Keratinocyte (primary cell): ENCODE data around the gene ATP2B2. TPM values are rescaled to one million over a fixed set of nuclear protein-coding genes. Genes with fewer than 3 reads are reported as not detected.

Source experiments
- DNase-seq: peaks from one replicate; pipeline ENCODE4 v3.0.0-alpha.2; 2011; ENCODE audit warnings: low read depth, missing footprints, low spot score
- FAIRE-seq: peaks from 2 replicates; lab custom pipeline; 2011; peaks lifted over from hg19 to GRCh38; lab: Jason Lieb, UNC
- H2AFZ ChIP-seq: 2 replicates; pipeline ENCODE4 v1.6.0; 2012; ENCODE audit warnings: low read length, control low read depth, inconsistent platforms; ENCODE audit not compliant: control insufficient read depth
- H3K27ac ChIP-seq: 2 replicates; pipeline ENCODE4 v1.5.1; 2011; ENCODE audit warnings: low read length; ENCODE audit not compliant: control insufficient read depth, insufficient read depth
- H3K27me3 ChIP-seq: 3 replicates; pipeline ENCODE4 v1.6.0; 2011; ENCODE audit warnings: low read length; ENCODE audit not compliant: control insufficient read depth, insufficient read depth; ENCODE audit errors: extremely low read depth
- H3K36me3 ChIP-seq, 2 experiments: 2 replicates in 1 of 2; 3 replicates in 1 of 2; pipeline ENCODE4 v1.5.1; 2011; ENCODE audit warnings: low read length in 2 of 2, mild to moderate bottlenecking in 1 of 2; ENCODE audit not compliant: control insufficient read depth in 2 of 2, insufficient read depth in 2 of 2; ENCODE audit errors: extremely low read depth in 1 of 2
- H3K4me1 ChIP-seq: 3 replicates; pipeline ENCODE4 v1.5.1; 2011; ENCODE audit warnings: low read length; ENCODE audit not compliant: control insufficient read depth, insufficient read depth; ENCODE audit errors: extremely low read depth
- H3K4me2 ChIP-seq: 3 replicates; pipeline ENCODE4 v1.6.0; 2011; ENCODE audit warnings: low read depth, low read length; ENCODE audit not compliant: control insufficient read depth, insufficient read depth; ENCODE audit errors: extremely low read depth
- H3K4me3 ChIP-seq, 3 experiments: fragments of 200-600 bp in 1 of 3; sonication (generic) in 1 of 3; 2 replicates in 2 of 3; 3 replicates in 1 of 3; pipeline ENCODE4 v1.5.1; 2011 to 2016; ENCODE audit warnings: low read length in 3 of 3, mild to moderate bottlenecking in 3 of 3, control low read depth in 2 of 3, inconsistent platforms in 1 of 3, low read depth in 1 of 3, mixed read lengths in 1 of 3, mixed run types in 1 of 3, moderate library complexity in 1 of 3; ENCODE audit not compliant: control insufficient read depth in 2 of 3, insufficient read depth in 2 of 3; ENCODE audit errors: extremely low read depth in 1 of 3
- H3K79me2 ChIP-seq: 2 replicates; pipeline ENCODE4 v1.6.0; 2012; ENCODE audit warnings: low read length; ENCODE audit not compliant: control insufficient read depth, insufficient read depth
- H3K9ac ChIP-seq: 3 replicates; pipeline ENCODE4 v1.6.0; 2011; ENCODE audit warnings: low read length; ENCODE audit not compliant: control insufficient read depth, insufficient read depth; ENCODE audit errors: extremely low read depth
- H3K9me1 ChIP-seq: 3 replicates; pipeline ENCODE4 v1.6.0; 2011; ENCODE audit warnings: low read length; ENCODE audit not compliant: control insufficient read depth, insufficient read depth; ENCODE audit errors: extremely low read depth
- H3K9me3 ChIP-seq: 2 replicates; pipeline ENCODE4 v1.5.1; 2012; ENCODE audit warnings: low read depth, low read length; ENCODE audit not compliant: control insufficient read depth
- H4K20me1 ChIP-seq: 3 replicates; pipeline ENCODE4 v1.6.0; 2011; ENCODE audit warnings: low read length; ENCODE audit not compliant: control insufficient read depth, insufficient read depth; ENCODE audit errors: extremely low read depth
- CTCF ChIP-seq, 3 experiments: IDR thresholded peaks in 1 of 3; conservative IDR thresholded peaks in 1 of 3; optimal IDR thresholded peaks in 1 of 3; 2 replicates in 2 of 3; 3 replicates in 1 of 3; pipeline versions ENCODE3 to v1.5.1; 2011; ENCODE audit warnings: low read length in 3 of 3, mild to moderate bottlenecking in 3 of 3, moderate library complexity in 2 of 3, control low read depth in 1 of 3, inconsistent platforms in 1 of 3; ENCODE audit not compliant: insufficient read depth in 2 of 3; ENCODE audit errors: extremely low read depth in 1 of 3
- EZH2 ChIP-seq: IDR thresholded peaks from one replicate; pipeline ENCODE4 v1.6.1; 2012; ENCODE audit warnings: inconsistent platforms, mild to moderate bottlenecking, low read length, moderate library complexity
- dilution Hi-C: fragments of 300-500 bp; cut with MboI; formaldehyde crosslinking; loops from one replicate; pipeline ENCODE4 v1.7.0; 2020; ENCODE audit warnings: low sequenced_read_pairs; ENCODE audit not compliant: extremely low pct_ligation_motif_present
- polyA plus RNA-seq, 5 experiments: library from polyadenylated mRNA; depleted of rRNA in 3 of 5; stranded (reverse) in 3 of 5; stranded (forward) in 1 of 5; unstranded in 1 of 5; fragments of >200 nt; gene quantifications; 1 replicate in 1 of 5; 2 replicates in 3 of 5; 3 replicates in 1 of 5; pipeline versions ENCODE4 v1.2.1 to v1.2.3, GENCODE V29; 2011 to 2012; ENCODE audit warnings: missing spikeins in 2 of 5, low read depth in 1 of 5, low replicate concordance in 1 of 5

ATP2B2 gene
- polyA plus RNA-seq, 1 donor (not counting 4 experiments of a cell fraction or from before 2014, with no cell fraction given): not detected

- Histone ChIP-seq H3K9me3 (no peaks in the 10 kb centered on the region), H4K20me1 (no peaks in the 10 kb centered on the region), H3K4me1 (no peaks in the 10 kb centered on the region), H3K9ac (no peak overlapping the region), H3K4me3 (no peak overlapping the region), H2AFZ (no peak overlapping the region), H3K27ac (no peak overlapping the region), H3K9me1 (no peaks in the 10 kb centered on the region), H3K4me2 (no peak overlapping the region), H3K36me3 (no peaks in the 10 kb centered on the region), H3K79me2 (no peaks in the 10 kb centered on the region), H3K27me3 (peaks cover 20% of the 10 kb centered on the region)
- DNase-seq (no peak), FAIRE-seq (no peak)
- dilution Hi-C loops: no loop called here
- TF ChIP-seq CTCF (optimal IDR thresholded peaks at IDR 0.05 in 1 of 3, IDR thresholded peaks at IDR 0.05 in 1 of 3, conservative IDR thresholded peaks at IDR 0.05 in 1 of 3; ENCODE audit: extremely low read depth in 1 of 3, insufficient read depth in 2 of 3, low read length in 3 of 3) (no peak), EZH2 (no peak)
Observed at GRCh38 chr3:10416730-10417300, 88.6 kb downstream of the ATP2B2 start.

- no peak overlapping the region for H2AFZ ChIP-seq
- H3K4me1 ChIP-seq: no peaks in the 10 kb centered on the region
- peaks cover 21% of the 10 kb centered on the region for H3K27me3 ChIP-seq
- H3K9ac ChIP-seq: no peak overlapping the region
- dilution Hi-C loops: no loop called here
- H3K9me3 ChIP-seq: no peaks in the 10 kb centered on the region
- H3K27ac ChIP-seq: no peak overlapping the region
- FAIRE-seq (no peak), DNase-seq (no peak)
- TF ChIP-seq CTCF (optimal IDR thresholded peaks at IDR 0.05 in 1 of 3, IDR thresholded peaks at IDR 0.05 in 1 of 3, conservative IDR thresholded peaks at IDR 0.05 in 1 of 3; ENCODE audit: extremely low read depth in 1 of 3, insufficient read depth in 2 of 3, low read length in 3 of 3) (no peak), EZH2 (no peak)
- no peak overlapping the region for H3K4me2 ChIP-seq
- H3K4me3 ChIP-seq: no peak overlapping the region
- H4K20me1 ChIP-seq: no peaks in the 10 kb centered on the region
- H3K36me3 ChIP-seq: no peaks in the 10 kb centered on the region
- no peaks in the 10 kb centered on the region for H3K9me1 ChIP-seq
- H3K79me2 ChIP-seq: no peaks in the 10 kb centered on the region
Observed at GRCh38 chr3:10413041-10413440, 92.3 kb downstream of the ATP2B2 start.
